Stimulated activated CD4-positive, alpha-beta T cell treated with anti-CD3 and anti-CD28 coated beads, Interleukin-12 subunit alpha, Interleukin-12 subunit beta, amount 100 ng/mL, for 24 hours (primary cell): ENCODE measurements around the gene CKB.

ENCODE experiments used
- DNase-seq, 2 experiments: peaks; one replicate each; pipeline ENCODE4 v3.0.0-alpha.2; 2020; ENCODE audit warnings: low read depth in 2 of 2

Gene CKB

DNA sequence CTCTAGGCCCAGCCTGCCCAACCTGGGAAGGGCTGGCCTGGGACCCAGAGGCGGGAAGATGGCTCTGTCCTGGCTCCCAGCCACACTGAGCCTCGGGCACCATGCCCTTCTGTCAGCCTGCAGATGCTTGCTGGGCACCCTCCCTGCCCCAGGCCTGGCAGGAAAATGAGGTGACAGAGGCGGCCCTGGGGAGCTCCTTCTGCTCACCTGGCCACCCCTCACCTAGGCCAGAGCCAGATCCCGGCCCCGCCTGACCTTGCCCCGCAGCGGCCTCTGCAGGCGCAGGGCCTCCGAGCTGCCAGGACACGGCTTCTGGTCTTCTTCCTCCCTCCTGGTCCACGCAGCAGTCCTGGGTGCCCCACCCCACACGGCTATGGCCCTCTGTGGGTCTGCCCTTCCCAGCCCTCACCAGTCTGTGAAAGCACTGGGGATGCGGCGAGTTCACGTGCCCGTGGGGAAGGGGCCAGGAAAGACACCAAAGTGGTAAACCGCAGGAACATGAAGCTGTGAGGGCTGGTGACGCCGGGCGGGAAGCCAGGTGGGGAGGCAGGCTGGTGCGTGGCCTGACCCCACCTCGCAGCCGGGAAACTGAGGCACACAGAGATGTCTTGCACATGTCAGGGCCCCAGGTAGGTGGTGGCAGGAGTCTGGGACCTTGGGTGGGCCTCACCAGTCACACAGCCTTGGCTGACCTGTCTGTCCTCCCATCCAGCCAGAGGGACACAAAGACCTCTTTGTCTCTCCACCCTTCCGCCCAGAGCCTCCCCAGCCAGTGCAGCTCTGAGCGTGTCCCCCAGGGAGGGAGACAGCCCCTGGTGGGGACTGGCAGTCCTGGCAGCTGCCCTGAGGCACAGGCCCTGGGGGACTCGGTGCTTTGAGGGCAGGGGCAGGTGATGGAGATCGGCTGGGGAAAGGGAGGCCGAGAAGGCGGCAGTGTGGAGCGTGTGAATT lies 27.0 kb upstream of the CKB start:
- DNase-seq = no peak

DNA sequence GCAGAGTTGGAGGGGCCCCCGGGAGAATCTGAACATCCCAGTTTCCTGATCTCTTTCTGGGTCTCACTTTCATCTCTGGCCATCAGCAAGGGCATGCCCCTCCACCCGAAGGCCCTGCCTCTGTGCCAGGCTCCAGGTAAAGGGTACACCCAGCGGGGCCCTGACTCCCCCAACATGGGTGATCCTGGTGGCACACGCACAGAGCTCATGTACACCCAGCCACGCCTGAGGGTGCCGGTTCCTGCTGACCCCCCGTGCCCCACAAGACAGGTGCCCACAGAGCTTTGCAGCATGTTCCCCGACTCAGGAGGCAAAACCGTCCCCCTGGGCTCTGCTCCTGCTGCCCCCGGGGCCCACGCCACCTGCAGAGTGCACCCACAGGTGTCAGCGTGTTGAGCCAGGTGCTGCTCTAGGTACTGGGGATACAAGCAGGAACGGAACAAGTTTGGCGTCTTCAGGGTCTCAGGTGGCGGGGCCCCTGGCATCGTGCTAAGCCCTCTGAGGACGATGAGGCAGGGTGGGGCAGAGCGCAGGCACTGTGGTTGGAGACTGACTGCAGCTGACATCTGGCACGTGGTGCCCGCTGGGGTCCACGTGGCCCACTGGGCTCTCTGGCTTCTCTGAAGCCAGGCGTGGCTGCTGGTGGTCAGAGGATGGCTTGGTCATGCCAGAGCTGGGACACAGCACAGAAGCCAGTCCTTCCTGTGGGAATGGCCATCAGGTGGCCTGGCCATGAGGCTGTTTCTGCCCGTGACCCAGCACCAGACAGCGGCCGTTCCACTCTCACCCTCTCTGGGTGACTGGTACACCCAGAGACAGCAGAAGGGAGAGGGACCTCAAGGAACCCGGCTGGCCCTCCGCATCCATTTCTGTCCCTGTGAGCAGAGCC lies 26.1 kb upstream of the CKB start:
- no peak for DNase-seq

DNA sequence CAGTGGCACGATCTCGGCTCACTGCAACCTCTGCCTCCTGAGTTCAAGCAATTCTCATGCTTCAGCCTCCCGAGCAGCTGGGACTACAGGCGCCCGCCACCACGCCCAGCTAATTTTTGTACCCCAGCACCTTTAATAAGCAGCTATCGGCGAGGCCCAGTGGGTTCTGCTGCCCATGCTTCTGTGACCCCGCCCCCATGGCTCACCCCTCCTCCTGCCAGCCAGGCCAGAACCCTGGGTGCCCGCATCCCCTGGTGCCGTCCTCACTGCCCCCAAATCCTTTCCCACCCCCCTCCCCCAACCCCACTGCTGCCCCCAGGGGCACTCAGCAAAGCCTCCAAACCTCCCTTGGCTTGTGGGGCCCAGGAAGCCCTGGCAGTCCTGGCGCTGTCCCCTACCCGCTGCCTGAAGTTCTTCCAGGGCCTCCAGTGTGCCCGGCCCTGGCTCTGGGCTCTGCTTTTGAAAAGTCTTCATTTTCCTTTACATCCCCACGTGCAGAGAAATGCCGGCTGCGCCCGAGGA lies 25.4 kb upstream of the CKB start:
- no peak for DNase-seq

DNA sequence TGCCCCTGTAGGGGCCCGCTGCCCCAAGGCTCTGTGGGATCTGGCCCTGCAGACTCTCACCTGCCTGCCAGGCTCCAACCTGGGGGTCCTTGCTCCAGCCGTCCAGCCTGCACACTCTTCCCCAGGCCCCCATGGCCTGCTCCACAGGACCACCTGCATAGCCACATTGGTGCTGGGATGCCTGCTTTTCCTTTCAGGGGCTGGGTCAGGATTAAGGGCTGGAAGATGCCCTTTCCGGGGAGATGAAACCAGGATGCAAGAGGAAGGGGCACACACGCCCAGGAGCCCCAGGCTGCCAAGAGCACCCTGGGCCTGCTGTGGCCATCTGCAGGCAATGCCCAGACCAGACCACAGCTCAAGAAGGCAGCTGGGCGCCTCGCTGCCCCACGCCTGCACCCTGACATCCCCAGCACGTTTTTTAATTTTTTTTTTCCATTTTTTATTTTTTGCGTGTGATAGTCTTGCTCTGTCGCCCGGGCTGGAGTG lies 24.9 kb upstream of the CKB start:
- DNase-seq = no peak

DNA sequence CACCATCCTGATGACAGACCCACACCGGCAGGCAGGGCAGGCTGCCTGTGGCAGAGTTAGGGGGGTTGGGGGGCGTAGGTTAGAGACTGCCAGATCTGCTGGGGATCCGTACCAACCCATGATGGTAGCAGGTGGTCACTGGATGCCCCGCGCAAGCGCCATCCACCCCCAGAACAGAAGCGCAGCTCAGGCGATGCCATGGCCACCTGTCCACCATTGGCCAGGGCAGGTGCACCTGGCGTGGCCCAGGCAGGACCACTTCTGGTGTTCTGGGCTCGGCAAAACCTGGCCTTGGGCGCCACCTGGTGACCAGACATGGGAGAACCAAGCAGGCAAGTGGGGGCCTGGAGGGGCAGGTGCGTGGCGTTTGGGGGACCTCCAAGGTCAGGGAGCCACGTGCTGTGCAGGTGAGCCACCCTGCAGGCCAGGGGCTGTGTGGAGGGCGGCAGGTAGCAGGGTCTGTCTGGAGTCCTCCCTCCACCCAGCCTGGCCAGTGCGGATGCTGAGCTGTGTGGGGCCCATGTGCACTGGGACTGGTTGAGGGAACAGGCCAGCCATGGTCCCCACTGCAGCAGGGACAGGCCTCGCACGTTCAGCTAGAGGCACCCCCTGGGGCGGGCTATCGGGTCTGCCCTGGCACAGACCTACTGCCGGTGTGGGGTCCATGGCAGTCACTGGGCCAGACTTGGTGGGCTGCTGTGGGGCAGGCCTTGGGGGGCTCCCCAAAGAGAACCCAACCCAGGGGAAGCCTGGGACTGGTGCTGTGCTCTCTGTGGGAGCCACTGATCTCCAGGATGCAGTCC lies 24.2 kb upstream of the CKB start:
- DNase-seq = peak in 1 of 2 experiments; percentile 69

DNA sequence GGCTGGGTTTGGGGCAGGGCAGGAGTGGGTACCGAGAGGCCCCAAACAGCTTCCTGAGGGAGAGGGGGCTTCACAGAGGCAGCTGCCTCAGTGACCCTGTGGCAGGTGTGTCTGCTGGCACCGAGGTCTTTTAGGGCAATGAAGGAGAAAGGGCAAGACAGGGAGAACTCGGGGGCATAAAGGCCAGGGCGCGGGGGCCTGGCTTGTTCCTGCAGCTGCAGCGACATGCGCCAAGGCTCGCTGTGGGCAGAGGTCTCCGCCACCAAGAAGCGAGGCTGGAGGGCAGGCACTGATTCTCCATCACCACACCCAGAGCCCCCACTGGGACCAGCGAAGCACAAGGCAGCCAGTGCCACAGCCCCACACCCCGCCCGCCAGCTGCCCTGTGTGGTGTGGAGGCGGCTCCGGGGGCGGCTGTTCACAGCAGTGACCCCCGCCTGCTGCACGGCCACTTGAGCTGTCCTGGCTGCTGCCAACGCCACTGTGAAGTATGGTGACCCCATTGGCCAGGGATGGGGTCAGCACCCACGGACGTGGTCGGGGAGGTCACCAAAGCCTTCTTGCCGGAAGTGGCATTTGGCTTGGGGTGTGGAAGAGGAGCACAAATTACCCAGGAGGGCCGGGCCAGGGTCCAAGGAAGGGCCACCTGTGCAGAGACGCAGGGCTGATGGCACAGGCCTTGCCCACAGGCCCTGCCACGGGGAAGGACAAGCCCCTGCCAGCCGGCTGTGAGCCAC lies 23.5 kb upstream of the CKB start:
- DNase-seq = no peak

DNA sequence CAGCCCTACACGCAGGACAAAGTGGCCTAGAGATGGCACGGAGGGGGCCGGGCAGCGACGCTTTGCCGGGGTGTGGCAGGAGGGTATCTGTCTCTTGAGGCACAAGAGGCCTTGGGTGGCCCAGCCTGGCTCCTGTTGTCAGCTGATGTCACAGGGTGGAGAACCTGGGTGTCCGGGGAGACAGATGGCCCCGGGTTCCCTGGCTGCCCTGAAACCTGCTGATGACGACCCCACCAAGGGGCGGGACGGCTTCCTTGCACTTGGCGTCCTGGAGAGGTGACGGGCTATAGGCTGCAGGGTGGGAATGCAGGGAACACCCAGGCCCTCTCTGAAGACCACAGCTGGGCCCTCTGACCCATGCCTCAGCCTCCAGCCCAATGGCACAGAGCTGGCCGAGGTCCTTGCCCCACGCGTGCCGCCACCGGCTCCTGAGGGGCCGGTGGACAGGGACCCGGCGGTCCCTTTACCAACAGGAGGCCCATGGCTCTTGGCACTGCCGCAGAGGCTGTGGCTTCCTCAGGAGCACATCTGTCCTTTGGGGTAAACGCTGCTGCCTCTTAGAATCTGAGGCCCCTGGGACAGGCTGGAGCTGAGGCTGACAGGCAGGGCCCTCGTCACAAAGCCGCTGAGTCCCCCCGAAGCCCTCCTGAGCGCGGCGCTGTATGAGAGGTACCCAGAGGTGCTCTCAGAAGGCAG lies 22.7 kb upstream of the CKB start:
- no peak for DNase-seq

DNA sequence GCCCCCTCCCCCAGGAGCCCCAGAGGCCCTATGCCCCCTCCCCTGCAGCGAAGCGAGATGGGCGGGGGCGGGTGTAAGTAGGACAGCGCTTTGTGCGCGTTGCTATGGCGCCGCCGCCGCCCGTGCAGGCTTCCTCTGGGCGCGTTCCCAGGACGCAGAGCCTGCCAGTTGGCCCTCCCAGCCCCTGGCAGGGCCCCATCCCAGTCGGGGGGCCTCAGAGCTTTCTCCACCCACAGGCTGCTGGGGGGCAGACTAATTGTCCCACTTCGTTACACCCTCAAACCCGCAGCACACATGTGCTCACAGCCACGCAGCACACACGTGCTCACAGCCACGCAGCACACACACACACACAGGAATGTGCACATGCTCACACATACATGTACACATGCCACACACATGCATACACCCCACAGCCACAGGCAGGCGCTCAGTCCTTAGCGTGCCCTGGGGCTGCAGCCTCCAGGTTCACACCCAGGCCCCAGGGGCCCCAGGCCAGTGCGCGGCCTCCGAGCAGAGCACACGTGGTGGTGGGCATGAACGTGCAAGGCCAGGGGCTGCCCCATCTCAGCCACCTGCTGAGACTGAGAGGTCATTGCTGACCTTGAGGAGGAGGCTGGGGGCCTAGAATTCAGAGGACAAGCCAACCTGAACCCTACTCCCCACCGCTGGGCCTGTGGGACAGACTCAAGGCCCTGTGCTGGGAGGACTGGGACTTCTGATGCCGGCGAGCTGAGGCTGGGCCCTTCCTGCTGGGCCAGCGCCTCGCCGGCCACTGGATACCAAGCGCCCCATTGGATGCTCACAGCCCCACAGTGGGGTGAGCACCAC lies 22.0 kb upstream of the CKB start:
- no peak for DNase-seq

DNA sequence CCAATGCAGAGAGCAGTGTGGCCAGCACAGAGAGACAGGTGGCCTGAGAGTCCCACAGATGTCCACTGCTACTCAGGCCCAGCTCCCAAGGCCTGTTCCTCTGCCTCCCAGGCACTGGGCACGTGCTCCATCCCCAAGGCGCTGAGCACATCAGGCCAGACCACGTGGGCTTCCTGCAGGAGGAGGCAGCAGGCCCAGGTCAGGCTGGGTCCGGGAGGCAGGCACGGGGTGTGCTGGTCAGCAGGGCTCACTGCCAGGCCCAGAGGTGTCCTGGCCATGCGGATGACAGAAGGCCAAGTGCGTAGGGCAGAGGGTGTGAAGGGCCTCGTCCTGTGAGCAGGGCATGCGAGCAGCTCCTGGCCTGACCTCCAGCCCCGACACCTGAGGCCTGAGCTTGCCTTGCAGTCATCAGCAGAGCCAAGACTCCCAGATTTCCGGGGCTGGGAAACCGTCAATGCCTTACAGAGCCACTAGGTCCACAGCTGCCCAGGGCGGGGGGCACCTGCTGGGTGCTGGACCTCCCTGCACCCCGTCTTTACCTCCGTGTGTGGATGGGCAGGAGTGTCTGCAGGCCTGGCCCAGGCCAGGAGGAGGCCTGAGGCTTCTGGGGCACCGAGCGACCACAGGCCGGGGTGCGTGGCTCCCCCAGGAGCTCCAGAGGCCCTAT lies 21.2 kb upstream of the CKB start:
- no peak for DNase-seq

DNA sequence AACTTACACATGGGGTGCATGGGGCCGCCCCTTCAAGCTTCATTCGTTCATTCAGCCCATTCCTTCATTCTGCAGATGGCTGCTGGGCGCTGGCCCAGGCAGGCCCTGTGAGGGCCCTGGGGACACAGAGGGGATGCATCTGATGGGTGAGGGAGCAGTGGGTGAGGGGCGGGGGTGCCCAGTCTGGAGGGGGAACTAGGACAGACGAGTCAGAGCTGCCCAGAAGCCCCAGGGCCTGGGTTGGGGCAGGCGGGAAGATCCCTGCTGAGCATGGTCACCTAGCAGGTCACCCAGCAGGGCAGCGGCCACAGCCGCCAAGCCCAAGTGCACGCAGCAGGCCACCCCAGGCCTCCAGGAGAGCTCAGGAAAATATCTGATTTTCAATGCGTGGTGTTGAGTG lies 20.5 kb upstream of the CKB start:
- DNase-seq = no peak

DNA sequence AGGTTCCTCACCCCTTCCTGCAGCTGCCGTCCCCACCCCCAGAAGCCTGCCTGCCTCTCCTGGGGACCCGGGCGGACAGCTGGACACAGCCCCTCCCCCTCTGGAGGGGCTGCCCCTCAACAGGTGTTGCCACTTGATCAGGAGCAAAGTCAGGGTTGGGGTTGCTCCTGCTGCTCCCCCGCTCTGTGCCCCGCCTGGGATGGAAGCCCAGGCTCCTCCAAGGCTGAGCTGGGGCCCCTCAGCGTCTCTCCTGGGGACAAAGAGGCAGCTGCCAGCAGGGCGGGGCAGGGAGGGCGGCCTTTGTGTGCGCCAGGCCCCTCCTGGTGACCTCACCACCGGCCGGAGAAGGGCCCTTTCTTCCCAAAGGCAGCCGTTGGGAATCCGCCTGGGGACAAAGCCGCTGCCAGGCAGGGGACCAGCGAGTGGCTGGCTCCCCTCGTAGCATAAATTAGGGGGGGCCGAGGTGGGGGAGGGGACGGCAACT lies 20.0 kb upstream of the CKB start:
- DNase-seq = no peak

DNA sequence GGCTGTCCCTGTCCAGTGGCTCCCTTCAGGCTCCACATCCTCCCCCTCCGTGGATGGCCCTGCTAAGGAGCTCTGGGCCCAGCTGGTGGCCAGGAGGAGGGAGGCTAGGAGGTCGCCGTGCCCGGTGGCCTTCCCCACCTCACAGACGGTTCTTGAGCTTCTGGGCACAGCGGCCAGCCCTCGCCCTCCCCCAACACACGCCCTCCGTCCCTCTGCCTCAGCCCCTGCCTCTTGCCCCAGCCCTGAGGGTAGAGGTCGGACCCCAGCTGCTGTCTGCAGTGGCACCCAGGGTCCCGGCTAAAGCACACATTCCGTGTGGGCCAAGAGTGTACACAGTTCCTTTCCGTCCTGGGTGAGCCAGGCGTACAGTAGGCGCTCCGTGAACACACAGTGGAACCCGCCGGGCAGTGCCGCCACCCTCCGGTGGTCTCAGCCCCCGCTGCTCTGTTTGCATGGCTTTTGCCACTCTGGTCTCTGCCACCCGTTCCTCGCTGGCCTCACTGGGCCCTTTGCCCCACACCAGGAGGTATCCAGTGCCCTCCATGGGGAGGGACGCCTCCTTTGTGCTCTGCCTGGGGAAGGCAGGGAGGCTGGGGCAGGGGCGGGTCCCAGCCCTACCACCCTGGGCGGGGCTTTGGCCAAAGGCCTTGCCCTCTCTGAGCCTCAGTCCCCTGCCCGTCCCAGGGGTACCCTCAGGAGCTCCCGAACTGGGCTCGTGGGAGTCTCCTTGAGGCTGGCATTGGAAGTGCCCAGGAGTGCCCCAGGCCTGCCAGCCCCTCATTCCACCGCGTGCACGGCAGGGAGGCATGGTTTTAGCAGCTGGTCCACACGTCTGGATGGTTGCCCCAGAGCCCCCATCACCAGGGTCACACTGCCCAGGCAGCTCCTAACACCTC lies 19.3 kb upstream of the CKB start:
- DNase-seq = no peak

DNA sequence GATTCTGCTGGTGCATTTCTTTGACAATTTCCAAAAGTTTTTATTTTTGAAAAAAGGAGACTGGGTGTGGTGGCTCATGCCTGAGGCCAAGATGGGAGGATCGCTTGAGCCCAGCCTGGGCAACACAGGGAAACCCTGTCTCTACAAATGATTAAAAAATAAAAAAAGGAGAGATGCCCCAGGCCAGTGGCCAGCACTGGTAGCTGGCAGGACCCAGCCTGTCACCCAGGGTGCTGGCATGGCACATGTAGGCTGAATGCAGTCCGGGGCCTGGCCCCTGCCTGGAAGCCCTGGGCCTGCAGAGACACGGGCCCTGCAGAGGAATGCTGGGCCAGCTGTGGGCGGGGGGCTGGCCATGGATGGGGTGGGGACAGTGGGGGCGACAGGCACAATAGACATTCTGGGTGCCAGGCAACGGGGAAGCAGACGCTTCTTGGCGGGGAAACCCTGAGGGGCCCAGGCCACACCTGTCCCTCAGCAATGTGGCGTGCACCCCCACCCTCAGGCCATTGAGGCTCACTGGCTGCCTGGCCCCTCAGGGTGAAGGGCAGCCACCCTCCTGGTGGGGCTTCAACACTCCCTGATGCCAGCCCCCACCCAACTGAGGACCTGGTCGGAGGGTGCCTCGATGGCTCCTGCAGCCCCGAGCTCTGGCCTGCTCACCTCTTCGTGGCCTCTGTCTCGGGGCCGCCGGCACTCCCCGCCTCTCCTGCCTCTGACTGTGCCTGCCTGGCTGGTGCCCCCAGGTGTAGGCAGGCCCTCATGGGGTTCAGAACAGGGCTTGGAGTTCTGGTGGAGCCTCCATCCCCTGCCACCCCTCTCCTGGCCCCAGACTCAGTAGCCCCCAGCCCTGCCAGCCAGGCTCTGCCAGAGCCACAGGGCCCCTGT lies 18.4 kb upstream of the CKB start:
- DNase-seq = no peak

DNA sequence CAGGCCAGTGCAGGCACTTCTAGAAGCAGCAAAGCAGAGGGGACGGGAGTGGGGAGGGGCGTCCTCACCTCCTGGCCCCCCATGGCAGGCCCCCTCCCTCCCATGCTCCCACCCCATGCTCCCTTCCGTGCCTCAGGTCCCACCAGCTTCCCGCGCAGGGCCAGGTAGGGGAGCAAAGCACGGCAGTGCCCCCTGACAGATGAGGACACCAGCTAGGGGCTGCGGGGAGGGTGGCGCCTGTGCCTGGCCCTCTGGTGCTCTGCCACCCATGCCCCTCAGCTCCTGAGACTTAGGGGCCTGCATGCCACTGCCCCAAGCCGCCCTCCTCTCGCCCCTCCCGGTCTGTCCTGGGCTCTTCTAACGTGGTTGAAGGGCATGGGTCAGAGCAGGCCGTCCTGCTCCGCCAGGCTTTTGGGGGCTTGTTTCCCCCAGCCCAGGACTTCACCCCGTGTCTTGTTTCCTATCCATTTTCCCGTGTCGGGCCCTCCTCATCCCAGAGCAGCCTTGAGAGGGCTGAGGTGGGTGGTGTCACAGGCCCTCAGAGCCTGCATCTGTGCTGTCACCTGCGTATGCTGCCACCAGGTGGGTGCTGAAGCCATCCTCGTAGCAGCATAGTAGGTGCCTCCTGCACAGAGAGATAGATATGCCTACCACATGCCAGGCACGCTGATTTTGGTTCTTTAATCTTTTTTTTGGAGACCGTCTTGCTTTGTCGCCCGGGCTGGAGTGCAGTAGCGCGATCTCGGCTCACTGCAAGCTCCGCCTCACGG lies 16.6 kb upstream of the CKB start:
- DNase-seq = no peak

DNA sequence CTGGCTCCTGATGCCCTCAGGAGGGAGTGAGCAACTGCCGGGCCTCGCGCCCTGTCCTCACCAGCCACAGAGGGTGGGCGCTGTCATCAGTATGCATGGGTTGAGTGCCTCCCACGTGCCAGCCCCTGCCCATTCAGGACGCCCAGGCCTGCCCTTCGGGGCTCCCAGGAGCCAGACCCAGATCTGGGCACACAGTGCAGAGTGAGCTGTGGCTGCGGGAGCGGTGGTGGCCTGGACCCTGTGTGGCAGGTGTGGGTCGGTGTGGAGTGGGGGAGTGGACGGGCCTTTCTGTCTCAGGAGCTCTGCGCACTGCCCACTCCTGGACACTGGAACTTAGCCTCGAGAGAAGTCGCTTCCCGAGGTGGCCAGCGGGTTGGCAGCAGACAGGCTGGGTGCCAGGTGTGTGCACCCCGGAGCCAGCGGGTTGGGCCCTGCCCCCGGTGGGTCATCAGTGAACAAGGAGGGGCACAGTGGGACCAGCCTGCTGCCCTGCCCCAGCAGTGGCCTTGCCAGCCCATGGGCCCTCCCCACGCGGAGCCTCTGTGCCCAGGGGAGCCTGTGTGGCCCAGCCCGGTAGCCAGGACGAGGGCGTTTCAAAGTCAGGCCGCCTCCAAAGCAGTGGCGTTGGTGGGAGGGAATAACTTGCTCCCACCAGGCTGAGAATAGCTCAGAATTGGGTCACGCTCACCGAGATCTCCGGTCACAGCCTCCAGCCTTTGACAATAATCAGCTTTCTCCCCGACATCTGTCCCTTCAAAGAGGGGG lies 15.8 kb upstream of the CKB start:
- DNase-seq = no peak
